ENCODE measurements around the gene PKP1.

Gene PKP1

GRCh38 chr1:201264554-201264953, 18.8 kb upstream of the PKP1 start:
- H3K27ac ChIP-seq, result no peak overlapping the region; the same call in 1 of the 2 replicates
- TF ChIP-seq, protein P1, sequence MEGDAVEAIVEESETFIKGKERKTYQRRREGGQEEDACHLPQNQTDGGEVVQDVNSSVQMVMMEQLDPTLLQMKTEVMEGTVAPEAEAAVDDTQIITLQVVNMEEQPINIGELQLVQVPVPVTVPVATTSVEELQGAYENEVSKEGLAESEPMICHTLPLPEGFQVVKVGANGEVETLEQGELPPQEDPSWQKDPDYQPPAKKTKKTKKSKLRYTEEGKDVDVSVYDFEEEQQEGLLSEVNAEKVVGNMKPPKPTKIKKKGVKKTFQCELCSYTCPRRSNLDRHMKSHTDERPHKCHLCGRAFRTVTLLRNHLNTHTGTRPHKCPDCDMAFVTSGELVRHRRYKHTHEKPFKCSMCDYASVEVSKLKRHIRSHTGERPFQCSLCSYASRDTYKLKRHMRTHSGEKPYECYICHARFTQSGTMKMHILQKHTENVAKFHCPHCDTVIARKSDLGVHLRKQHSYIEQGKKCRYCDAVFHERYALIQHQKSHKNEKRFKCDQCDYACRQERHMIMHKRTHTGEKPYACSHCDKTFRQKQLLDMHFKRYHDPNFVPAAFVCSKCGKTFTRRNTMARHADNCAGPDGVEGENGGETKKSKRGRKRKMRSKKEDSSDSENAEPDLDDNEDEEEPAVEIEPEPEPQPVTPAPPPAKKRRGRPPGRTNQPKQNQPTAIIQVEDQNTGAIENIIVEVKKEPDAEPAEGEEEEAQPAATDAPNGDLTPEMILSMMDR (conservative IDR thresholded peaks at IDR 0.05), result no peak
- no peak for TF ChIP-seq ZFX (IDR thresholded peaks at IDR 0.05)

DNA sequence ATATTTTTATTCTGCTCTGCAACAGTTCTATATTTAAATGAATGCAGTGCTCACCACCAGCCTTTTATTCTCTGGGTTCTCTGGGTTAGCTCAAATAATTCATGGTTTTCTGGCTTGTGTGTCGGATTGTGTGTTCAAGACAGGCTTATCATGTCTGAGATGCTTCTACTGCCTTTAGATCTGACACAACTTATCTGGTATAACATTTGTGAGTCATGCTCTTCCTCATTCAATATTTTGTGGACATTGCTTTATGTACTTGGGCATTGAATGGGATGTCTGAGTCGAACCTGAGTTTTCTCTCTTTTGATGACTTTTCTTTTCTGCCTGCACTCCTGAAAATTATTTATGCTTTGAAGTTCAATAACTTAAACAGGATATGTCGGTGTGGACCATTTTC, 17.6 kb upstream of the PKP1 start:
- no peak overlapping the region for H3K27ac ChIP-seq
- no peak for TF ChIP-seq ZFX (IDR thresholded peaks at IDR 0.05)
- TF ChIP-seq, protein P1 (conservative IDR thresholded peaks at IDR 0.05), result no peak

DNA sequence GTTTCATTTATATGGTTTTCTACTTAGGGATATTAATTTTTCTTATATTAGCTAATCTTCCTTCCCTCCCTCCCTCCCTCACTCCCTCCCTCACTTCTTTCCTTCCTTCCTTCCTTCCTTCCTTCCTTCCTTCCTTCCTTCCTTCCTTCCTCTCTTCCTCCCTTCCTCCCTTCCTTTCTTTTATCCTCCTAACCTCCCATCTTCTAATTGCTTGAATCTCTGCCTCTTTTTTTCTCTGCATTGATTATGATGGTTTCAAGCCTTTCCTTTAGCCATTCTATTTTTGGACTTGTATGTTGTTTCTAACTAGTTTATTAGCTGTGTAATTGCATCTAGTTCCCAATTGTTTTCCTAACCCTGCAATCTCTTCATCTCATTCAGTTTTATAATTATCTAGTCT, 17.0 kb upstream of the PKP1 start:
- TF ChIP-seq ZFX (IDR thresholded peaks at IDR 0.05), result no peak
- TF ChIP-seq, protein P1 (conservative IDR thresholded peaks at IDR 0.05), result no peak
- H3K27ac ChIP-seq, result no peak overlapping the region

DNA sequence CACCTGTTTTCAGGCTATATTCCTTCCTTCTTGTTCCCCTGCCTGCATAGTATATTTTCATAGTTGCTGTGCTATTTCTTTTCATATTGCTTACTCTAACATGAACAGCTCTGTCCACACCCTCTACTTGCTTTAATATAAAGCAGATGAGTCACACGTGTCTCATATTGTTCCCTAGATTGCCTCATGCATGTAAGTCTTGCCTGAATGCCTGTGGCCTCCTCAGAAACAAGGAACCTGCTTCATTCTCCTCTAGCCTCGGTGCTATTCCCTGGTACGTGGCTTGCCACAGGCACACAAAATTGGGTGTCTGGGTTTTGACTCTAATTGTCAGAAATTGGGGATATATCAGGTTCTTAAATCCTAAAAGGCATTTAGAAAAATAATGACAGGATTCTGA, 16.5 kb upstream of the PKP1 start:
- no peak for TF ChIP-seq ZFX (IDR thresholded peaks at IDR 0.05)
- TF ChIP-seq, protein P1 (conservative IDR thresholded peaks at IDR 0.05), result no peak
- peak overlapping the region; percentile 47; the same call in 1 of the 2 replicates for H3K27ac ChIP-seq

- TF ChIP-seq, protein P1 (conservative IDR thresholded peaks at IDR 0.05), result no peak
- TF ChIP-seq ZFX (IDR thresholded peaks at IDR 0.05), result no peak
- peak overlapping the region; percentile 47 for H3K27ac ChIP-seq
Observed at GRCh38 chr1:201267481-201268229, 15.7 kb upstream of the PKP1 start.

DNA sequence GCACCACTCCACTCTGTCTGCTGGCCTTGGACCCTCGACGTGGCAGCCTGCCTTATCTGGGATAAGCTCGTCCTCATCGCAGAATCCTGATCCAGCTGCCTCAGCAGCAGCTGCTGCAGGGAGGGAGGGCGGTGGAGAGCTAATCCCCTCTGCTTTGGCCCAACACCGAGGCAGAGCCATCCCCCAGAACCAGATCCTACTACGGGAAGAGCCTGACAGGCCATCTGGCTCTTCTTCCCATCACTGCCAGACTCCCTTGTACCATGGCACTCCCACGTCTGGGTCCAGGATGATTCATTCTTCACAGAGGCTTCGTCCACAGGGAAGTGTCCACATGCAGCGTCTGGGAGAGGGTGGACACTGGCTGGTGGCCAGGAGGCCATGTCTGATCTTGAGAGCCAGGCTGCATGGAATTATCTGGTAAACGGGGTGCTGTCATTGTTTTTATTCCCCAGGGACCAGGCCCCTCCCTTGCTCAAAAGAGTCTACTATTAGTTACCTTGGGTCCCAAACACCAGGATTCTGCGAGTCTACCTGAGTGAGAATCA, 14.6 kb upstream of the PKP1 start:
- TF ChIP-seq, protein P1 (conservative IDR thresholded peaks at IDR 0.05), result no peak
- no peak for TF ChIP-seq ZFX (IDR thresholded peaks at IDR 0.05)
- H3K27ac ChIP-seq, result peak overlapping the region; percentile 15; the same call in 1 of the 2 replicates

GRCh38 chr1:201269281-201269680, 14.0 kb upstream of the PKP1 start:
- H3K27ac ChIP-seq, result no peak overlapping the region
- TF ChIP-seq, protein P1 (conservative IDR thresholded peaks at IDR 0.05), result no peak
- no peak for TF ChIP-seq ZFX (IDR thresholded peaks at IDR 0.05)

Data from C4-2B (cell line).